ENCODE data around the gene MPP3. TPM values are rescaled to one million over a fixed set of nuclear protein-coding genes. Genes with fewer than 3 reads are reported as not detected.

The MPP3 gene
- total and polyA plus RNA-seq, 9 of the 15 experiments (the other 6 are each of a cell fraction or from before 2014, with no cell fraction given), result 0.41 to 10.4 (median 4.5) TPM

GRCh38 chr17:43791589-43791988, 41.4 kb downstream of the MPP3 start:
- intact Hi-C loops (cut with micrococcal nuclease), result no loop called here
- FAIRE-seq (peak; percentile 23), ATAC-seq (peak; percentile 91)
- TF ChIP-seq REST (IDR thresholded peaks at IDR 0.05; ENCODE audit: borderline replicate concordance) (peak; percentile 96), REST (CRISPR knock-in tag; IDR thresholded peaks at IDR 0.05; ENCODE audit: low read depth) (no peak), MTA3 (IDR thresholded peaks at IDR 0.05; ENCODE audit: borderline replicate concordance) (peak; percentile 55; the same call in 1 of the 2 replicates), EP400 (IDR thresholded peaks at IDR 0.05) (0 out of 2 replicates have a peak, but pooled peaks have one; percentile 14), PRDM10 (IDR thresholded peaks at IDR 0.05; ENCODE audit: partially characterized antibody) (no peak), GATA2 (CRISPR knock-in tag; IDR thresholded peaks at IDR 0.05) (no peak), ZNF589 (CRISPR knock-in tag; IDR thresholded peaks at IDR 0.05; ENCODE audit: low read depth) (no peak), ZNF124 (CRISPR knock-in tag; IDR thresholded peaks at IDR 0.05) (no peak), SMARCA5 (IDR thresholded peaks at IDR 0.05) (no peak), HDAC8 (tag; IDR thresholded peaks at IDR 0.05) (no peak), DPF2 (IDR thresholded peaks at IDR 0.05) (0 out of 2 replicates have a peak, but pooled peaks have one; percentile 9), ARNT (IDR thresholded peaks at IDR 0.05) (0 out of 4 replicates have a peak, but pooled peaks of 1 of the 2 experiments have one; percentile 38), ZBTB17 (CRISPR knock-in tag; IDR thresholded peaks at IDR 0.05) (peak; percentile 98)

More at GRCh38 chr17:43791589-43791988, 41.4 kb downstream of the MPP3 start:
- peak; percentile 45 to 63 (median 52) for DNase-seq (ENCODE audit: extremely low read depth in 1 of 4, low spot score in 3 of 4)
- CTCF ChIA-PET (ENCODE audit: low intra/inter-chr PET ratio), result no interaction called here
- Histone ChIP-seq H2AFZ (ENCODE audit: low read depth, low read length) (peak overlapping the region; percentile 89), H3K9ac (ENCODE audit: insufficient read depth in 1 of 2, low read depth in 2 of 2, low read length in 2 of 2) (no peak overlapping the region), H3K9me3 (replicated peaks; ENCODE audit: control insufficient read depth, insufficient read depth, low read depth, low read length) (no peaks in the 10 kb centered on the region), H3K4me1 (replicated peaks in 1 of 2; ENCODE audit: control insufficient read depth in 2 of 2, insufficient read depth in 2 of 2, low read length in 2 of 2) (peaks cover 2 to 4% of the 10 kb centered on the region in 2 experiments; a peak in 4 of 5 replicates), H3K27me3 (ENCODE audit: control insufficient read depth in 2 of 2, insufficient read depth in 2 of 2, low read length in 2 of 2) (0 out of 5 replicates have a peak, but pooled peaks cover 0 to 4% of the 10 kb centered on the region in 2 experiments), H3K4me3 (no peak overlapping the region; the same call in 1 of the 2 replicates), H3K4me2 (ENCODE audit: insufficient read depth, low read length) (peak overlapping the region; percentile 39), H3K27ac (ENCODE audit: extremely low read depth, low read depth, low read length) (no peak overlapping the region), H3K9me1 (ENCODE audit: control insufficient read depth, insufficient read depth, low read length) (no peaks in the 10 kb centered on the region), H3K79me2 (ENCODE audit: control insufficient read depth, insufficient read depth, low read length) (no peaks in the 10 kb centered on the region), H3K36me3 (ENCODE audit: control insufficient read depth, insufficient read depth, low read length) (no peaks in the 10 kb centered on the region), H4K20me1 (replicated peaks; ENCODE audit: control insufficient read depth, insufficient read depth, low read length) (no peaks in the 10 kb centered on the region)
- in situ Hi-C loops (cut with MboI), result no loop called here
- 2% methylated on average over 3 of the region's 3 CpGs for WGBS (ENCODE audit: insufficient coverage, low coverage, missing lambda C conversion rate)
- no TSS peak for BruUV-seq (replicated peaks)
- POLR2A ChIA-PET, result interaction anchor here (0.5 to 0.6 kb wide), 2 partner anchors 15 to 18 kb away, joined by 3 to 4 read pairs; no protein-coding TSS in a partner anchor

Data from K562 (cell line).